AG04450 (cell line): Measurements from ENCODE around the gene TICRR. TPM values are rescaled to one million over a fixed set of nuclear protein-coding genes. Genes with fewer than 3 reads are reported as not detected.

ENCODE experiments used
- CTCF ChIA-PET: fragments of 300-600, 350-600 bp; formaldehyde crosslinking; extraction: SDS; loops from one replicate; lab custom pipeline; 2022; ENCODE audit warnings: antibody characterized with exemption, inconsistent platforms; lab: Charles Lee
- POLR2A ChIA-PET: fragments of 350-600 bp; formaldehyde crosslinking; extraction: SDS; loops from one replicate; lab custom pipeline; 2021; ENCODE audit warnings: antibody characterized with exemption, inconsistent platforms; lab: Yijun Ruan, JAX
- DNase-seq: peaks from one replicate; pipeline ENCODE4 v3.0.0-alpha.2; 2011; ENCODE audit warnings: low read depth, low spot score
- H3K27ac ChIP-seq: one replicate; pipeline ENCODE4 v1.5.1; 2012; ENCODE audit warnings: low read depth, low read length, control low read depth
- H3K27me3 ChIP-seq: one replicate; pipeline ENCODE4 v1.6.0; 2012; ENCODE audit warnings: low read length; ENCODE audit not compliant: control insufficient read depth, insufficient read depth
- H3K4me3 ChIP-seq: 2 replicates; pipeline ENCODE4 v1.5.1; 2011; ENCODE audit warnings: mild to moderate bottlenecking, low read depth, low read length, control low read depth
- H3K9me3 ChIP-seq: 2 replicates; pipeline ENCODE4 v1.5.1; 2012; ENCODE audit warnings: low read length; ENCODE audit not compliant: control insufficient read depth, insufficient read depth
- polyA plus RNA-seq: library from polyadenylated mRNA; depleted of rRNA; stranded (reverse); fragments of >200 nt; gene quantifications from 2 replicates; pipeline ENCODE4 v1.2.3, GENCODE V29; 2011
- TF ChIP-seq, protein P1 (sequence below): IDR thresholded peaks from 2 replicates; pipeline ENCODE4 v1.5.1; 2011; ENCODE audit warnings: low read depth, low read length, control low read depth, inconsistent platforms

The TICRR gene
- polyA plus RNA-seq, 1 experiment: 1.3 TPM

DNA sequence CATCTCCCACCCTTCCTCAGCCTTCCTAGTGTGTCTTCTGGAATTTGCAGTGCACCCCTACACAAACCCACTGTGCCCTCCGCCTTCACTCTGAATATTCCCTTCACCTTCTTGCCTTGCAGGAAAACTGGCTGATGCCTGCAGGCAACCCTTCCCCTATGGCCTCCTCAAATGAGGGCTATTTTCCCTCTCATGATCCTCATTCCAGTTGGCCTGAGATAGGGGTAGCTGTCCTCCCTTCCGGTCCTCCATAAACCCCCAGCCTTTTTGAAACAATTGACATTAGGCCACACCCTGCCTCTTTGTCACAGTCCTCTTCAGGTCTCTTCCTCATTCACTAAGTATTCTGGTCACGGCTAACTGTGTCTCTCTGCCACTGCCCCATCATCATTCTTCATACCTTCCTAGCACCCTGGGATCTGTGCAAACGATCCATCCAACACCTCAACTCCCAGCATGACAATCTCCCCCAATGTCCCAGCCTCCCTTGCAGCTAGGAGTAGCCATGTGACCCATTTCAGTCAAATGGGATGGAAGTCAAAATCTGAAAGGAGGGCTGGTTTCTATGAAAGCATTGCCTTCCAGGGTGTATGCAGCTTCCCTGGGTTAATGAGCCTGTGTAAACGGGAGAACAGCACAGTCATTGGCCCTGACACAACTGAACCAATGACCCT, 8.5 kb upstream of the TICRR start:
- H3K4me3 ChIP-seq: no peak overlapping the region
- no peak for DNase-seq
- H3K27me3 ChIP-seq: peaks cover 11% of the 10 kb centered on the region
- H3K27ac ChIP-seq: no peak overlapping the region
- ChIA-PET POLR2A (no interaction called here), CTCF (interaction anchor here (0.6 to 0.9 kb wide), 2 partner anchors 8 to 77 kb away, joined by 3 read pairs; partner anchors contain the start of gene TICRR)
- no peaks in the 10 kb centered on the region; the same call in 1 of the 2 replicates for H3K9me3 ChIP-seq
- TF ChIP-seq, protein P1, sequence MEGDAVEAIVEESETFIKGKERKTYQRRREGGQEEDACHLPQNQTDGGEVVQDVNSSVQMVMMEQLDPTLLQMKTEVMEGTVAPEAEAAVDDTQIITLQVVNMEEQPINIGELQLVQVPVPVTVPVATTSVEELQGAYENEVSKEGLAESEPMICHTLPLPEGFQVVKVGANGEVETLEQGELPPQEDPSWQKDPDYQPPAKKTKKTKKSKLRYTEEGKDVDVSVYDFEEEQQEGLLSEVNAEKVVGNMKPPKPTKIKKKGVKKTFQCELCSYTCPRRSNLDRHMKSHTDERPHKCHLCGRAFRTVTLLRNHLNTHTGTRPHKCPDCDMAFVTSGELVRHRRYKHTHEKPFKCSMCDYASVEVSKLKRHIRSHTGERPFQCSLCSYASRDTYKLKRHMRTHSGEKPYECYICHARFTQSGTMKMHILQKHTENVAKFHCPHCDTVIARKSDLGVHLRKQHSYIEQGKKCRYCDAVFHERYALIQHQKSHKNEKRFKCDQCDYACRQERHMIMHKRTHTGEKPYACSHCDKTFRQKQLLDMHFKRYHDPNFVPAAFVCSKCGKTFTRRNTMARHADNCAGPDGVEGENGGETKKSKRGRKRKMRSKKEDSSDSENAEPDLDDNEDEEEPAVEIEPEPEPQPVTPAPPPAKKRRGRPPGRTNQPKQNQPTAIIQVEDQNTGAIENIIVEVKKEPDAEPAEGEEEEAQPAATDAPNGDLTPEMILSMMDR: no peak

DNA sequence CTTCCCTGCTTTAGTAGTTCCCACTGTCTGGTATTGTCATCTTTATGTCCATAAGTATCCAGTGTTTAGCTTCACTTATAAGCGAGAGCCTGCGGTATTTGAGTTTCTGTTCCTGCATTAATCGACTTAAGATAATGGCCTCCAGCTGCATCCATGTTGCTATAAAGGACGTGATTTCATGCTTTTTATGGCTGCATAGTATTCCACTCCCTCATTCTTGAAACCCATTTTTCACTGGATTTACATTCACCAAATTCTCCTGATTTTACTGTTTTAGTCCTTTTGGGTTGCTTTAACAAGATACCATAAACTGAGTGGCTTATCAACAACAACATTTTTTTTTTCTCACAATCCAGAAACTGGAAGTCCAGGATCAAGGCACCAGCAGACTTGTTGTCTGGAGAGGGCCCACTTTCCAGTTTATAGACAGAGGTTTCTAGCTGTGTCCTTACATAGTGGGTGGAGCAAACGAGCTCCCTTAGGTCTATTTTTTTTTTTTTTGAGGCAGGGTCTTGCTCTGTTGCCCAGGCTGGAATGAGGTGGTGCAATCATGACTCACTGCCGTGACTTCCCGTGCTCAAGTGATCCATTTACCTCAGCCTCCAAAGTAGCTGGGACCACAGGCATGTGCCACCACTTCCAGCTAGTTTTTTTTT, 6.1 kb upstream of the TICRR start:
- TF ChIP-seq, protein P1: no peak
- Histone ChIP-seq H3K27ac (no peak overlapping the region), H3K27me3 (peaks cover 12% of the 10 kb centered on the region), H3K9me3 (no peaks in the 10 kb centered on the region; the same call in 1 of the 2 replicates), H3K4me3 (no peak overlapping the region)
- POLR2A ChIA-PET: interaction anchor here (0.7 kb wide), 1 partner anchor 391 kb away, joined by 3 read pairs; no protein-coding TSS in a partner anchor
- no peak for DNase-seq
- CTCF ChIA-PET: interaction anchor here (0.5 to 0.6 kb wide), 2 partner anchors 369 to 1042 kb away, joined by 3 to 4 read pairs; no protein-coding TSS in a partner anchor

DNA sequence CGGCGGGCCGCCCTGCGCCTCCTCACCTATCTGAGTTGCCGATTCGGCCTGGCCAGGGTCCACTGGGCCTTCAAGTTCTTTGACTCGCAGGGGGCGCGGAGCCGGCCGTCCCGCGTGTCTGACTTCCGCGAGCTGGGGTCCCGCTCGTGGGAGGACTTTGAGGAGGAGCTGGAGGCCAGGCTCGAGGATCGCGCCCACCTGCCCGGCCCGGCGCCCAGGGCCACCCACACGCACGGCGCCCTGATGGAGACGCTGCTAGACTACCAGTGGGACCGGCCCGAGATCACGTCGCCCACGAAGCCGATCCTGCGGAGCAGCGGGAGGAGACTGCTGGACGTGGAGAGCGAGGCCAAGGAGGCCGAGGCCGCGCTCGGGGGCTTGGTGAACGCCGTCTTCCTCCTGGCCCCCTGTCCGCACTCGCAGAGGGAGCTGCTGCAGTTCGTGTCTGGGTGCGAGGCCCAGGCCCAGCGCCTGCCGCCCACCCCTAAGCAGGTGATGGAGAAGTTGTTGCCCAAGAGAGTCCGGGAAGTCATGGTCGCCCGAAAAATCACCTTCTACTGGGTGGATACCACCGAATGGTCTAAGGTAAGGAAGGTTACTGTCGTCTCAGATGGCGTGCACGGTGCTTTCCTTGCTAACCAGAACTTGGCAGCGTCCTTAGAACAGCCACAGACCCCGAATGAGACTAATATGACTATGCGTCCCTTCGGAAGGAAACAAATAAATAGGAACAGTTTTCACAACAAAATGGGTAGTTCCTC, 567 bp downstream of the TICRR start:
- POLR2A ChIA-PET: interaction anchor here (1.0 to 1.3 kb wide), 2 partner anchors 10 to 13 kb away, joined by 3 to 4 read pairs; no protein-coding TSS in a partner anchor
- Histone ChIP-seq H3K27me3 (peaks cover 3% of the 10 kb centered on the region), H3K4me3 (peak overlapping the region; percentile 77), H3K27ac (no peak overlapping the region), H3K9me3 (no peaks in the 10 kb centered on the region)
- TF ChIP-seq, protein P1: no peak
- CTCF ChIA-PET: interaction anchor here (0.6 to 1.3 kb wide), 3 partner anchors 10 to 217 kb away, joined by 3 read pairs; no protein-coding TSS in a partner anchor
- no peak for DNase-seq

DNA sequence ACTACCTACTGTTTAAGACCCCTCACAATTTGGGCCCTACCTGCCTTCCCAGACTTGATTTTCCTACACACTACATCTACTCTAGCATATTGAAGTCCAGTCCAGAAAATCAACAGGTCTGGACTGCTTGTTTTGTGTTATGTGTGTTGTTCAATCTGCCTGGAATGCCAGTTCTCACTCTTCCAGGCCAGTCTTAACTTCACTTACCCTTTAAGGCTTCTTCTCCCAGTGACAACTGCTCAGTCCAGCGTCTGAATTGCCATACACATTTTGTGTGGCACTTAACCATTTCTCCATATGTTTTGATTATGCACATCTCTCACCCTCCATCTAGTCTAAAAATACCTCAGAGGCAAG, 1.1 kb downstream of the TICRR start:
- peaks cover 3% of the 10 kb centered on the region for H3K27me3 ChIP-seq
- DNase-seq: no peak
- H3K9me3 ChIP-seq: no peaks in the 10 kb centered on the region
- POLR2A ChIA-PET: no interaction called here
- H3K4me3 ChIP-seq: peak overlapping the region; percentile 77
- TF ChIP-seq, protein P1: no peak
- no peak overlapping the region for H3K27ac ChIP-seq
- CTCF ChIA-PET: no interaction called here
